ENCODE results near the gene ANKRD33B.

The ANKRD33B gene

GRCh38 chr5:10688651-10689171 is 124.8 kb downstream of the ANKRD33B start:
- in situ Hi-C loops (cut with MboI; ENCODE audit: low sequenced_read_pairs) = loop anchor here (5.0 kb wide), 1 partner anchor 236 kb away; no protein-coding TSS in a partner anchor

DNA sequence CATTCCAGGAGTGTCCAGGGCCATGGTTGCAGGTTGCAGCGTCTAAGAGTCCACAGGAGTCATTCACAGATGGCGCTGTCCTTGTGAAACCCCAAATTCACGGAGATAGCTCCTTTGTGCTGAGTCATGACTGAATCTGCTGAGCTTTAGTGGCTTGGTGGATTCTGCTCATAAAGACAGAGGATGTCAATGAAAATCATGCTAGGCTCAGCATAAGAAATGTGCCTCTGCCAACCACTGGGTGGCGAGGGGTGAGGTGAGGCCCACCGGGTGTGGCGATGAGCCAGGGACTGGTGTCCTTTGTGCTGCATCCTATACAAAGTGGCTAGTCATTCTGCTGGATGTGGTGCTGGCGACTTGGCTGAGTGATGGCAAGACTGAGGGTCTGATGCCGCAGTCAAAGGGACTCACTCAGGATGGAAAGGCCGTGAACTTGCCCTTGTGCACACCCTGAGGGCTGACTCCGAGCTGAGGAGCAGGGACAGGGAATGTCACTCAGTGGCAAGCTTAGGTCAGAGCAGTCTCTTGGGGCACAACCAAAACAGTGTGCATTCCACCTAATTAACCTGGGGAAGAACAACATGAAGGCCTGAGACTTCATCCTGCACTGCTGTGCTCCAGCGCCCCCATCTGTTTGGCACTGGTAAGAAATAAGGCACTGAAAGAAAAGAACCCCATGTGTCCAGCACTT is 125.7 kb downstream of the ANKRD33B start:
- in situ Hi-C loops (cut with MboI; ENCODE audit: low sequenced_read_pairs) = loop anchor here (5.0 kb wide), 1 partner anchor 237 kb away; no protein-coding TSS in a partner anchor

DNA sequence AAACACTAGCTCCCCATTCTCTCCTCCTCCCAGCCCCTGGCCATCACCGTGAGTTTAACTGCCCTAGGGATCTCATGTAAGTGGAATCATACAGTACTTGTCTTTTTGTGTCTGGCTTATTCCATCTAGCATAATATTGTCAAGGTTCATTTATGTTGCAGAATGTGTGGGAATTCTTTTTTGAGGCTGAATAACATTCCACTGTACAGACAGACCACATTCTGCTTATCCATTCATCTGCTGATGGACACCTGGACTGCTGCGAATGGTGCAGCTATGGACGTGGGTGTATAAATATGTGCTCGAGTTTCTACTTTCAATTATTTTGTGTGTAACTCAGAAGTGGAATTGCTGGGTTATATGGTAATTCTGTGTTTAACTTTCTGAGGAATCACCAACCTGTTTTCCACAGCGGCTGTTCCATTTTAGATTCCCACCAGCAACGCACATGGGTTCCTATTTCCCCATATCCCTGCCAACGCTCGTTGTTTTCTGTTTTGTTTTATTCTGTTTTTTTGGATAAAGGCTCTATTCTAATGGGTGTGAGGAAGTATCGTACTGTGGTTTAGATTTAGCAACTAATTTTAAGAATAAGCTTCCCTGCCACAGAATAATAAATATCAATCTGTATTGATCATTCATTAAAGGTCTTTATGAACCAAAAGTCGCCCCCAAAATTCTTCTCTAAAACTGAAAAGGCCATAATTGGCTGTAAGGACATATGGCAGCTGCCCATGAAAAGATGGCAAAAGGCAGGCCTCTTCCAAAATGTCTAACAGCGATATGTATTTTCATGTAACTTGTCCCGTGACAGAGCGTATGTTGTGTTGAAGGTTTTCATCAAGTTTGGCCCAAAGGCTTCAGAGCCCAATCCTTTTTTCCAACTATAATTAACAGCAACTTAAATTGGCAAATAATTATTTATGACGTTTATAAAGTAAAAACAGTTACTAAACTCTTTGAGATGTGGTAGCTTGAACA is 126.9 kb downstream of the ANKRD33B start:
- in situ Hi-C loops (cut with MboI; ENCODE audit: low sequenced_read_pairs) = no loop called here

DNA sequence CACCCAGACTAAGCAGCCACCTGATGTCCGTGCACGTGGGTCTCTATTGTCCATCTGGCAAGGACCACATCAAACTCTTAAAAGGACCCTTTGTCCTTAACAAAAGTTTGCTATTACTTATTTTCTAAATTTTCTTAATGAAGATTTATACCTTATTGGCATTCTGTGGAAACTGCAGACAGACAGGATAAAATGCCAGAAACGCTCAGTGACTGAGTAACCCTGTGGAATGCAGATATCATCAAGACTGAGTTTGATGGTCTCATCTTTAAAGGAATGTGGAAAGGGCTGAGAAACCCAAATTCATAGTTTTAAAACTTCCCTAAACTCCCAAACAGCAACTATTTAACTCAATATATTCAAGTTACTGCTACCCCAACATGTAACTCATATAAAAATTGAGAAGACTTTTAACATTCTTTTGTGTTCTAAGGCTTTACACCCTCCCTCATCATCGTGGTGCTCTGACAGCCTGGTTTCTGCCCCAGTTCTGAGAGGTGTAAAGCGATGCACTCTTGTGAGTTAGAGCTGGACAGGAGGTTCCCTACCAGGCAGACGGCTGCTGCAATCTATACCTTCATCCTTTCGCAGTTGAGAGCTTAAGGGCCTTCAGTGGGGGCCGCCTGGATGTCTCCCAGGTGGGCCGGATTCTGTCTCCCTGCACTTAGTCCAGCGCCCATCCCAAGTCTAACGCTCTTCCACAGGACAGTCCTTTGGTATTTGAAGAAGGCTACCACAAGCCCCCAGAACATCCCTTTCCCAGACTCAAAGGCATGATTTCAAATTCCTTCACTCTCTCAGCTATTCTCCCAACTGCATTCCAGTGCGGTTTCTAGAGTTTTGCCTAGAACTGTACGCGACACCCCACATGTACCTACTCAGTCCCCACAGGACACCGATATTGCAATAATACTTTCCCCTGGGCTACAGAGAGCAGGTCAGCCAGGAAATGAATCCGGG is 128.2 kb downstream of the ANKRD33B start:
- in situ Hi-C loops (cut with MboI; ENCODE audit: low sequenced_read_pairs) = no loop called here

DNA sequence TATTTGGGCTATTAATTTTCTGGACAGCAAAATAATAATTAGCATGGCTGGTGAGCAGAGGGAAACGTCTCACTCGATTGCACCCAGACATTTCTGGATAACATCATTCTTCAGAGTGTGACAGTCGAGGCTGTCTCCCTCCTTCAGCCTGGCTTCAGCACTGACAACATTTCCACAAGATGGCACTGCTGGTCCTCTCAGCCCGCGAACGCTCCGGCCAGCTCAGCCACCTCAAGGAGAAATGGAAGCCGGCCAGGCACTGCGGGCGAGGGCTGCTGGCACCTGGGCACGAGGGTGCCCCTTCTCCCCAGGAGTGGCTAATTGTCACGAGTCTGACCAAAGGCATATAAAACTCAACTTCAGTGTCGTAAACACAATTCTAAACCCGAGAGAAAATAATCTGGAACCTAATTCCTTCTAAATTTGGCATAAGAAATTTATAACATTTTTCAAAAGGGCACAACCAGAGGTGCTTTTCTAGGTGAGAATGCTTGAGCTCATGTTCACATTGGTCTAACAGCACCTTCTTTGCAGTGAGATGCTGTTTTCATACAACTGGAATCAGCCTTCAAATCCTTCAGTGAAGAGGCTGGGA is 131.3 kb downstream of the ANKRD33B start:
- in situ Hi-C loops (cut with MboI; ENCODE audit: low sequenced_read_pairs) = no loop called here

GRCh38 chr5:10695759-10696543 is 132.1 kb downstream of the ANKRD33B start:
- in situ Hi-C loops (cut with MboI; ENCODE audit: low sequenced_read_pairs) = no loop called here

- in situ Hi-C loops (cut with MboI; ENCODE audit: low sequenced_read_pairs) = no loop called here
Observed at GRCh38 chr5:10699281-10699874, 135.5 kb downstream of the ANKRD33B start.

- in situ Hi-C loops (cut with MboI; ENCODE audit: low sequenced_read_pairs) = no loop called here
Observed at GRCh38 chr5:10699987-10700386, 136.1 kb downstream of the ANKRD33B start.

- in situ Hi-C loops (cut with MboI; ENCODE audit: low sequenced_read_pairs) = no loop called here
Observed at GRCh38 chr5:10700516-10700915, 136.6 kb downstream of the ANKRD33B start.

DNA sequence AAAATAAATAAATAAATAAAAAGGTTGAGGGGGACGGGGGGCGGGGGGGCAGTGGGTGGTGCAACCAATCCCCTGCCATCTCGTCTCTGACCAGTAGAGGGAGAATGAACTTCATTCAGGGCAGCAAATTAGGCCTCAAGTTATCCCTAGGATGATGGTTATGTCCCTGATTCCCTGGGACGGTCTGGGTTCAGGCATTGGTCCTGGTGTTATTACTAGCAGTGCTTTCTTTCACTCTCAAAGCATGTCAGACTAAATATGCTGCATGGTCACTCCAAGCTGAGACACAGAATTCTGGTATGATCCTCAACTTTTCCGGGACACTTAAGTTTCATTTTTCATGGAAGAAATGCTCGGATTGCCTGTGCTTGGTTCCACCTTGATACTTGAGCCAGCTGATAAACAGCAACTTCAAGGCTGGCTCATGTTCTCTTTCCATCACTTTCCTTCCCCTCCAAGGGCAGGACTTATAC is 137.7 kb downstream of the ANKRD33B start:
- in situ Hi-C loops (cut with MboI; ENCODE audit: low sequenced_read_pairs) = no loop called here

- in situ Hi-C loops (cut with MboI; ENCODE audit: low sequenced_read_pairs) = no loop called here
Observed at GRCh38 chr5:10702040-10702629, 138.3 kb downstream of the ANKRD33B start.

GRCh38 chr5:10702911-10703491 is 139.1 kb downstream of the ANKRD33B start:
- in situ Hi-C loops (cut with MboI; ENCODE audit: low sequenced_read_pairs) = no loop called here

DNA sequence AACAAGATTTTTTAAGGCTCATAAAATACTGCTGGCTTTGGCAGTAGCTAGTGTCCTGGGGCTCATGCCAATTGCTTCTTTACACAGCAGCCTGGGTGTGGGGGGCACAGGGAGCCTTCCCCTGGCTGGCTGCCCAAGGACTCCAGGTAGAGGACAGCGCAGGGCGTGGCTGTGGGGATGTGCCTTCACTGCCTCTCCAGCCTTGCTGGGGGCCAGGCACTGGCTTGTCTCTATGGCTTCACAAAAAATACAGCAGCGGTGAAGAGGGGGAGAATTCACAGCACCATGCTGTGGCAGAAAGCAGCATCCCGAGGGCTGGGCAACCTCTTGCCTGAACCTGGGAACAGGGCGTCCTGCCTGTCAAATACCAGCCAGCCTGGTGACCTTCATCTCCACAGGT is 139.8 kb downstream of the ANKRD33B start:
- in situ Hi-C loops (cut with MboI; ENCODE audit: low sequenced_read_pairs) = no loop called here

- in situ Hi-C loops (cut with MboI; ENCODE audit: low sequenced_read_pairs) = no loop called here
Observed at GRCh38 chr5:10704949-10705621, 141.2 kb downstream of the ANKRD33B start.

DNA sequence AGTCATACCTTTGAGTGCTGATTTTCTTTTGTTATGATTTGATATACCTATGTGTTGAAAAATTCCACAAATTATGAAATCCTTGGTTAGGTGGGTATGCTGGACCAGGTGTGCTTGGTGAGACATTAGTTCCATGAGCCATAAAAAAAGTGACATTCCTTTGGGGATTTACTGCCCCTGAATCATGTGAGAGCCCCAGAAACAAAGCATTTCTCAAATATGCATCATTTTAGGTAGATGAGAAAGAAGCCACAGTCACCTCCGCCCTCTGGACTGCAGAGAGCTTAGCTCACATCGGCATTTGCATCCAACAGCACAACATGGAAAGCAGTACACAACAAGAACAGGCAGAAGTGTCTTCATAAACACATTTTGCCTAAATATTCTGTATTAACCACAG is 141.9 kb downstream of the ANKRD33B start:
- in situ Hi-C loops (cut with MboI; ENCODE audit: low sequenced_read_pairs) = no loop called here

DNA sequence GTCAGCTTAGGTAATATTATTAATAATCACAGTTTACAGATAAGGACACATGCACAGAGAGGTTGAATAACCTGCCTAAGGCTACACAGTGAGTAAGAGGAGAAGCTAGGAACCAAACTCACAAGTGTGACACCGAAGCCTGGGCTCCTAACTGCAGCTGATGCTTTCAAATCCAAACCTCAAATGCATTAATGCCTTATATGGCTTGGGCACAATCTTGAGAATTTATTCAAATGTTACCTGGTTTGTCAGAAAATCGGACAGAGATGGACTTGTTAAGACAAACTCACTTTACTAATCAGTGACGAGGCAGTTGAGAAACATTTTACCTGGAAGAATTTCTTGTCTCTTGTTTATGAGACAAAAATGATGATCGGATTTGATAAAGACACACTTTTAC is 142.5 kb downstream of the ANKRD33B start:
- in situ Hi-C loops (cut with MboI; ENCODE audit: low sequenced_read_pairs) = no loop called here

All from HL-60/S4 (cell line).